Activated CD4-positive, alpha-beta T cell treated with anti-CD3 and anti-CD28 coated beads, Interleukin-2, amount 50 U/mL, for 1 hour (primary cell): ENCODE measurements around the gene ABI1.

ENCODE experiments used
- DNase-seq: peaks from one replicate; pipeline ENCODE4 v3.0.0-alpha.2; 2020

Gene ABI1

GRCh38 chr10:26706936-26707335 lies 153.8 kb downstream of the ABI1 start:
- no peak for DNase-seq

GRCh38 chr10:26706206-26706605 lies 154.6 kb downstream of the ABI1 start:
- DNase-seq, result no peak

GRCh38 chr10:26703974-26704373 lies 156.8 kb downstream of the ABI1 start:
- DNase-seq, result no peak

- DNase-seq, result no peak
Measured at GRCh38 chr10:26703096-26703495, 157.7 kb downstream of the ABI1 start.

GRCh38 chr10:26700884-26701630 lies 159.7 kb downstream of the ABI1 start:
- DNase-seq, result no peak

GRCh38 chr10:26699631-26700030 lies 161.1 kb downstream of the ABI1 start:
- no peak for DNase-seq

- DNase-seq, result no peak
Measured at GRCh38 chr10:26698909-26699308, 161.8 kb downstream of the ABI1 start.

- no peak for DNase-seq
Measured at GRCh38 chr10:26697922-26698608, 162.7 kb downstream of the ABI1 start.

GRCh38 chr10:26697163-26697921 lies 163.4 kb downstream of the ABI1 start, which contains the start of gene PDSS1:
TSS of gene PDSS1 (plus strand) at chr10:26697701. CDS start at chr10:26697712, 11 bp downstream.
- DNase-seq, result peak; percentile 52

- no peak for DNase-seq
Measured at GRCh38 chr10:26696786-26697162, 164.0 kb downstream of the ABI1 start.
